HUDEP-2 (cell line): ENCODE results near the gene ICE1.
"Not testable (repeated sequence)": the region's sequence is repeated elsewhere in the genome, so short reads cannot be mapped to it uniquely, and the experiment has no call there.

ENCODE experiments used
- DNase-seq, 76 experiments: peaks; one replicate each; lab custom pipeline; 2025; ENCODE audit not compliant: unreplicated experiment in 76 of 76; lab: John Stamatoyannopoulos, UW

The ICE1 gene

GRCh38 chr5:5437227-5438172 lies 15.0 kb downstream of the ICE1 start:
- no peak for DNase-seq

GRCh38 chr5:5451863-5452262 lies 29.4 kb downstream of the ICE1 start:
- no peak for DNase-seq

GRCh38 chr5:5453131-5453530 lies 30.7 kb downstream of the ICE1 start:
- no peak for DNase-seq

- DNase-seq, result no peak
These were observed 31.9 kb downstream of the ICE1 start for GRCh38 chr5:5454391-5454790.

- DNase-seq, result no peak
These were observed 34.4 kb downstream of the ICE1 start for GRCh38 chr5:5456858-5457257.

- no peak for DNase-seq
These were observed 37.8 kb downstream of the ICE1 start for GRCh38 chr5:5460311-5460710.

GRCh38 chr5:5461012-5461411 lies 38.5 kb downstream of the ICE1 start:
- no peak for DNase-seq

- DNase-seq, result no peak
These were observed 41.7 kb downstream of the ICE1 start for GRCh38 chr5:5464036-5464715.

GRCh38 chr5:5466227-5466626 lies 43.8 kb downstream of the ICE1 start:
- no peak for DNase-seq

- no peak for DNase-seq
These were observed 45.3 kb downstream of the ICE1 start for GRCh38 chr5:5467737-5468136.

GRCh38 chr5:5470933-5471332 lies 48.5 kb downstream of the ICE1 start:
- no peak for DNase-seq

- no peak for DNase-seq
These were observed 50.7 kb downstream of the ICE1 start for GRCh38 chr5:5473226-5473625.

GRCh38 chr5:5474961-5475360 lies 52.5 kb downstream of the ICE1 start:
- no peak for DNase-seq

- DNase-seq, result no peak
These were observed 53.5 kb downstream of the ICE1 start for GRCh38 chr5:5475975-5476374.

- DNase-seq, result not testable (repeated sequence)
These were observed 57.1 kb downstream of the ICE1 start for GRCh38 chr5:5479578-5479977.

GRCh38 chr5:5480481-5481111 lies 58.1 kb downstream of the ICE1 start:
- no peak for DNase-seq

- DNase-seq, result no peak
These were observed 58.7 kb downstream of the ICE1 start for GRCh38 chr5:5481206-5481605.

- DNase-seq, result no peak
These were observed 59.2 kb downstream of the ICE1 start for GRCh38 chr5:5481633-5482032.

GRCh38 chr5:5483350-5483749 lies 60.9 kb downstream of the ICE1 start:
- no peak for DNase-seq

- no peak for DNase-seq
These were observed 61.6 kb downstream of the ICE1 start for GRCh38 chr5:5483880-5484598.

GRCh38 chr5:5486122-5486521 lies 63.6 kb downstream of the ICE1 start:
- DNase-seq, result no peak
